Panc1 (cell line): ENCODE results near the gene OR1M1. TPM values are rescaled to one million over a fixed set of nuclear protein-coding genes. Genes with fewer than 3 reads are reported as not detected.

Source experiments
- ATAC-seq: fragments of 200-7000 bp; cut with Tn5 transposase; 2 replicates; pipeline ENCODE4 v1.9.1; 2020; ENCODE audit warnings: mild to moderate bottlenecking, moderate library complexity
- BruUV-seq: library from RNA; stranded (reverse); fragments of 400-500 nt; replicated peaks from 2 replicates; lab custom pipeline; 2021; lab: Mats Ljungman, UMichigan
- CTCF ChIA-PET: fragments of 300-600 bp; sonication (Branson Sonifier 250); formaldehyde crosslinking; loops from one replicate; lab custom pipeline; 2022; ENCODE audit warnings: antibody characterized with exemption; lab: Charles Lee
- POLR2A ChIA-PET: fragments of 300-600 bp; sonication (Branson Sonifier 250); formaldehyde crosslinking; loops from one replicate; lab custom pipeline; 2022; ENCODE audit warnings: antibody characterized with exemption; lab: Charles Lee
- DNase-seq: peaks from one replicate; pipeline ENCODE4 v3.0.0-alpha.2; 2010; ENCODE audit warnings: low read depth, low spot score
- H3K27ac ChIP-seq: 2 replicates; pipeline ENCODE4 v1.5.1; 2011; ENCODE audit warnings: mild to moderate bottlenecking, low read length, inconsistent platforms
- H3K27me3 ChIP-seq: fragments of 200-500 bp; sonication (Bioruptor generic); 2 replicates; pipeline ENCODE4 v1.6.0; 2014; ENCODE audit warnings: low read length, inconsistent platforms; ENCODE audit not compliant: control insufficient read depth, insufficient read depth
- H3K36me3 ChIP-seq: fragments of 200-500 bp; sonication (Bioruptor generic); 2 replicates; pipeline ENCODE4 v1.5.1; 2014; ENCODE audit warnings: inconsistent platforms, mild to moderate bottlenecking, low read length, moderate library complexity; ENCODE audit not compliant: control insufficient read depth, insufficient read depth
- H3K4me1 ChIP-seq: 2 replicates; pipeline ENCODE4 v1.5.1; 2011; ENCODE audit warnings: inconsistent platforms, mild to moderate bottlenecking, low read length, moderate library complexity; ENCODE audit not compliant: control insufficient read depth, insufficient read depth
- H3K4me3 ChIP-seq, 2 experiments: 2 replicates each; pipeline ENCODE4 v1.5.1; 2011 to 2012; ENCODE audit warnings: low read depth in 2 of 2, low read length in 2 of 2, mild to moderate bottlenecking in 2 of 2, inconsistent platforms in 1 of 2, moderate library complexity in 1 of 2
- H3K9me3 ChIP-seq: fragments of 200-500 bp; sonication (Bioruptor generic); 2 replicates; pipeline ENCODE4 v1.5.1; 2014; ENCODE audit warnings: low read depth, mild to moderate bottlenecking, inconsistent platforms, low read length, moderate library complexity; ENCODE audit not compliant: control insufficient read depth, insufficient read depth
- CTCF ChIP-seq: fragments of 450-650 bp; IDR thresholded peaks from 2 replicates; pipeline ENCODE4 v1.5.1; 2017; ENCODE audit warnings: mild to moderate bottlenecking
- POLR2AphosphoS5 ChIP-seq: IDR thresholded peaks from 2 replicates; pipeline ENCODE4 v1.6.1; 2012; ENCODE audit warnings: mild to moderate bottlenecking, low read depth, low read length, moderate library complexity
- REST ChIP-seq, 2 experiments: IDR thresholded peaks; 2 replicates each; pipeline ENCODE4 v1.6.1; 2011 to 2012; ENCODE audit warnings: low read depth in 2 of 2, control low read depth in 1 of 2, low read length in 1 of 2, mild to moderate bottlenecking in 1 of 2, moderate library complexity in 1 of 2; ENCODE audit not compliant: insufficient read depth in 1 of 2
- SIN3A ChIP-seq: IDR thresholded peaks from 2 replicates; pipeline ENCODE4 v1.6.1; 2012; ENCODE audit warnings: low read depth, mild to moderate bottlenecking, low read length, moderate library complexity, borderline replicate concordance; ENCODE audit not compliant: insufficient read depth
- TCF7L2 ChIP-seq: IDR thresholded peaks from 2 replicates; pipeline ENCODE4 v1.6.1; 2011; ENCODE audit warnings: mild to moderate bottlenecking, low read depth, low read length, inconsistent platforms
- in situ Hi-C: cut with HindIII; loops from 2 replicates; pipeline ENCODE4 v1.10.0; 2016; ENCODE audit warnings: low sequenced_read_pairs, low pct_unique_long_range_greater_than_20kb
- intact Hi-C: fragments of 100-400 bp; cut with micrococcal nuclease; formaldehyde crosslinking; loops from one replicate; pipeline ENCODE4 v1.10.0; 2022; ENCODE audit not compliant: unreplicated experiment
- total RNA-seq: library from RNA; stranded (reverse); gene quantifications from one replicate; pipeline ENCODE4 v1.2.1, GENCODE V29; 2021; ENCODE audit not compliant: unreplicated experiment

Gene OR1M1
- total RNA-seq, 1 experiment from 2014 or later = not detected

DNA sequence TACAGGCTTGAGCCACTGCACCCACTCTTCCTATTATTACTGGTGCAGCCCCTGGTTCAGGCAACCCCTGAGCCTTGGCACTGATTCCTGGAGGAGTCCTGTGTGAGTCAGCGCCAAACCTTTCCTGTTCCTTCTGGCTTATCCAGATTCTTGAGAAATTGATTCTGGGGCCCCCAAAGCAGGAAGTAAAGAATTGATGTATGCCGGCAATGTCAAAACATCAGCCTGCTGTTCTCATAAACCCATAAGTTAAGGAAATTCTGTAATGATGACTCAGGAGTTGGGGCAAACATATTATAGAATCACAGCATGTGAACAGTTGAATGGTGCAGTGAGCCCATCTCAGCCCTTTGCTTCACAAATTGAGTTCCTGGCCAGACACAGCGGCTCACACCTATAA is 41.3 kb downstream of the OR1M1 start:
- DNase-seq (no peak), ATAC-seq (peak; percentile 58; the same call in 1 of the 2 replicates)
- ChIA-PET POLR2A (no interaction called here), CTCF (no interaction called here)
- intact Hi-C loops = no loop called here
- Histone ChIP-seq H3K4me3 (no peak overlapping the region), H3K27ac (no peak overlapping the region), H3K4me1 (no peaks in the 10 kb centered on the region), H3K36me3 (no peaks in the 10 kb centered on the region), H3K9me3 (no peaks in the 10 kb centered on the region), H3K27me3 (no peaks in the 10 kb centered on the region)
- in situ Hi-C loops = no loop called here
- BruUV-seq = no TSS peak
- no peak for TF ChIP-seq POLR2AphosphoS5
- no peak for TF ChIP-seq SIN3A
- no peak for TF ChIP-seq CTCF
- TF ChIP-seq TCF7L2 = no peak
- TF ChIP-seq REST (IDR thresholded peaks at IDR 0.05; ENCODE audit: insufficient read depth in 1 of 2, low read depth in 2 of 2, low read length in 1 of 2) = no peak

GRCh38 chr19:9130965-9131364 is 44.1 kb downstream of the OR1M1 start:
- intact Hi-C loops = no loop called here
- DNase-seq = no peak
- ChIA-PET CTCF (no interaction called here), POLR2A (no interaction called here)
- Histone ChIP-seq H3K9me3 (no peaks in the 10 kb centered on the region), H3K36me3 (no peaks in the 10 kb centered on the region), H3K27ac (no peak overlapping the region), H3K27me3 (no peaks in the 10 kb centered on the region), H3K4me3 (no peak overlapping the region), H3K4me1 (no peaks in the 10 kb centered on the region)
- no TSS peak for BruUV-seq
- ATAC-seq = no peak
- TF ChIP-seq POLR2AphosphoS5 (no peak), REST (IDR thresholded peaks at IDR 0.05; ENCODE audit: insufficient read depth in 1 of 2, low read depth in 2 of 2, low read length in 1 of 2) (no peak), SIN3A (no peak), TCF7L2 (no peak), CTCF (no peak)
- in situ Hi-C loops = no loop called here
